Lower leg skin (tissue), 4 donors: ENCODE results near the gene MEP1A. TPM values are rescaled to one million over a fixed set of nuclear protein-coding genes. Genes with fewer than 3 reads are reported as not detected.

Experiments used
- DNase-seq, 2 donors: peaks; one replicate each; pipeline ENCODE4 v3.0.0-alpha.2; 2019; ENCODE audit warnings: low spot score in 2 of 2
- H3K4me3 ChIP-seq: fragments of 200-600 bp; sonication (generic); 2 replicates; pipeline ENCODE4 v1.5.1; 2017; ENCODE audit warnings: mild to moderate bottlenecking, low read depth; ENCODE audit not compliant: poor library complexity, severe bottlenecking
- POLR2A ChIP-seq, 2 donors: fragments of 450-650 bp; IDR thresholded peaks; one replicate each; pipeline ENCODE4 v1.6.1; 2016 to 2017; ENCODE audit warnings: antibody characterized with exemption in 2 of 2, mild to moderate bottlenecking in 1 of 2, moderate library complexity in 1 of 2
- WGBS, 2 donors: methylation state at CpG; one replicate each; pipeline ENCODE4 v1.1.5; 2018; 5-methylcytosine and 5-hydroxymethylcytosine counted together
- intact Hi-C: fragments of 100-400 bp; cut with DNase I; formaldehyde crosslinking; loops from one replicate; pipeline ENCODE4 v1.15.0; 2023; ENCODE audit warnings: low total_unique reads
- total RNA-seq, 4 donors: library from RNA; depleted of rRNA; stranded (reverse); fragments of >200 nt; gene quantifications; one replicate each; pipeline ENCODE4 v1.1.0, GENCODE V29; 2016
- TF ChIP-seq, protein P1 (sequence below), 3 donors: fragments of 450-650 bp; IDR thresholded peaks; one replicate each; pipeline ENCODE4 v1.5.1; 2016; ENCODE audit warnings: antibody characterized with exemption in 3 of 3, mild to moderate bottlenecking in 3 of 3, moderate library complexity in 2 of 3

The MEP1A gene
- total RNA-seq, 4 donors from 2014 or later, result not detected

DNA sequence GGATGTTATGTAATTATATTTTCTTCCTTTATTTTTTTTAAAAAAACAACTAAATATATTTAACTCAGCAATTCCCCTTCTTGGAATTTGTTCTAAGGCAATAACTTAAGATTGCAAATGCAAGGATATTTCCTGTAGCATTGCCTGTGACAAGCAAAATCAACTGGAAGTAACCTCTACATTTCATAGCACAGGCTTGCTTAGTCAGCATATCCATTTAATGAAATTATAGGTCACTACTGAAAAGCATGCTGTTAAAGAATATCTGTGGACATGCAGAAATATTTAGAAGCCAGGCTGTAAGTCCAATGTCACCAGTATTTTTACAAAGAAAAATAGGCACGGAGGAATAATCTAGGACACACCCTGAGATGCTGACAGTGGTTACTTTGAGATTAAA lies 8.7 kb upstream of the MEP1A start:
- H3K4me3 ChIP-seq, result no peak overlapping the region
- intact Hi-C loops, result no loop called here
- TF ChIP-seq, protein P1, sequence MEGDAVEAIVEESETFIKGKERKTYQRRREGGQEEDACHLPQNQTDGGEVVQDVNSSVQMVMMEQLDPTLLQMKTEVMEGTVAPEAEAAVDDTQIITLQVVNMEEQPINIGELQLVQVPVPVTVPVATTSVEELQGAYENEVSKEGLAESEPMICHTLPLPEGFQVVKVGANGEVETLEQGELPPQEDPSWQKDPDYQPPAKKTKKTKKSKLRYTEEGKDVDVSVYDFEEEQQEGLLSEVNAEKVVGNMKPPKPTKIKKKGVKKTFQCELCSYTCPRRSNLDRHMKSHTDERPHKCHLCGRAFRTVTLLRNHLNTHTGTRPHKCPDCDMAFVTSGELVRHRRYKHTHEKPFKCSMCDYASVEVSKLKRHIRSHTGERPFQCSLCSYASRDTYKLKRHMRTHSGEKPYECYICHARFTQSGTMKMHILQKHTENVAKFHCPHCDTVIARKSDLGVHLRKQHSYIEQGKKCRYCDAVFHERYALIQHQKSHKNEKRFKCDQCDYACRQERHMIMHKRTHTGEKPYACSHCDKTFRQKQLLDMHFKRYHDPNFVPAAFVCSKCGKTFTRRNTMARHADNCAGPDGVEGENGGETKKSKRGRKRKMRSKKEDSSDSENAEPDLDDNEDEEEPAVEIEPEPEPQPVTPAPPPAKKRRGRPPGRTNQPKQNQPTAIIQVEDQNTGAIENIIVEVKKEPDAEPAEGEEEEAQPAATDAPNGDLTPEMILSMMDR (IDR thresholded peaks at IDR 0.05), result no peak
- no peak for TF ChIP-seq POLR2A (IDR thresholded peaks at IDR 0.05)
- DNase-seq, result no peak
- WGBS, 2 donors, result 85 to 86% methylated on average over 1 of the region's 1 CpG

DNA sequence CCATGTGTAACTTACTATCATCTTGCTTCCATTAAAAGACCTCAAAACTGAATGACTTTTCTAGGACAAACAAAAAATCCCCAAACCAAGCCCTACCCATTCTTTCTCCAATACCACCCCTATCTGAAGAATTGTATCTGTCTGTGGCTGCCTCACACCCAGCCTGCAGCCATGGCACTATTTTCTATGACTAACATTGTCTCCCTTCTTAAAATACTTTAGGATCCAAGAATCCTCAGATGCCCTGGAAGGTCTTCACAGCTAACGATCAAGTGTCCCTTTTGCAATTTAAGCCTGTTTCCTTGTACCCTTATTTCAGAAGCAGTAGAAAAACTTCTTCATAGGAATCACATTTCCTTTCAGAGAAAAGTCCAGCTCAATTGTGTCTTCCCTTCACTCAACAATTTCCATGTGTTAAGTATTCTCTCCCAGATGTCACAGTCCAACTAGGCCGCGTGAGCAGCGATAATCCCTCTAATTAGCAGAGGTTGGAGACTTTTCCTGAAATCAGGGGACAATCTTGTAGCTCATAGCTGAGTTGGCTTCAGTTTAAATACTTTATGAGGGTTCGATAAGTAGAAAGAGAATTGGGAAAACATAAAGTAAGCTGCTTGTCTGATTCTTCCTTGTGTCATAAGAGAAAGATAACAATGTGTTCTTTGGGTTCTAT lies 5.2 kb upstream of the MEP1A start:
- intact Hi-C loops, result loop anchor here (5.0 kb wide), 1 partner anchor 371 kb away; no protein-coding TSS in a partner anchor
- no peak for TF ChIP-seq POLR2A (IDR thresholded peaks at IDR 0.05)
- TF ChIP-seq, protein P1 (IDR thresholded peaks at IDR 0.05), result no peak
- no peak for DNase-seq
- WGBS, 2 donors, result 78 to 81% methylated on average over 5 of the region's 5 CpGs
- H3K4me3 ChIP-seq, result no peak overlapping the region

DNA sequence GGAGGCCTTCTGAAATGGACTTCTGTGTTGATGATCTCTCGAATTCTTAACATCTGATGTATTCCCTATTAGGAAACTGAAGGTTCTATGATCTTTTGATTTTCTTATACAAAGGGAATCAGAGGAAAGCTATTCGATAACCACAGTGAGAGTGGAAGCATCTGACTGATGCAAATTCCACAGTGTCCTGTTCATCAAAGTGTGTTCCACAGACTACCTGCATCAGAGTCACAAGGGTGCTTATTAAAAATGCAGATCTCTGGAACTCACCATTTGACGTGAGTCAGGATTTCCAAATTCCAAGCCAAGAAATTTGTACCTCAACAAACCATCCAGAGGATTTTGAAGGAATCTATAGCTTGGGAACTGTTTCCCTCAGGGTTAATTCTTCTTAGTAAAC lies 4.4 kb upstream of the MEP1A start:
- no peak for TF ChIP-seq POLR2A (IDR thresholded peaks at IDR 0.05)
- TF ChIP-seq, protein P1 (IDR thresholded peaks at IDR 0.05), result no peak
- WGBS, 2 donors, result 83 to 91% methylated on average over 3 of the region's 3 CpGs
- no peak overlapping the region for H3K4me3 ChIP-seq
- intact Hi-C loops, result loop anchor here (5.0 kb wide), 1 partner anchor 371 kb away; no protein-coding TSS in a partner anchor
- no peak for DNase-seq

DNA sequence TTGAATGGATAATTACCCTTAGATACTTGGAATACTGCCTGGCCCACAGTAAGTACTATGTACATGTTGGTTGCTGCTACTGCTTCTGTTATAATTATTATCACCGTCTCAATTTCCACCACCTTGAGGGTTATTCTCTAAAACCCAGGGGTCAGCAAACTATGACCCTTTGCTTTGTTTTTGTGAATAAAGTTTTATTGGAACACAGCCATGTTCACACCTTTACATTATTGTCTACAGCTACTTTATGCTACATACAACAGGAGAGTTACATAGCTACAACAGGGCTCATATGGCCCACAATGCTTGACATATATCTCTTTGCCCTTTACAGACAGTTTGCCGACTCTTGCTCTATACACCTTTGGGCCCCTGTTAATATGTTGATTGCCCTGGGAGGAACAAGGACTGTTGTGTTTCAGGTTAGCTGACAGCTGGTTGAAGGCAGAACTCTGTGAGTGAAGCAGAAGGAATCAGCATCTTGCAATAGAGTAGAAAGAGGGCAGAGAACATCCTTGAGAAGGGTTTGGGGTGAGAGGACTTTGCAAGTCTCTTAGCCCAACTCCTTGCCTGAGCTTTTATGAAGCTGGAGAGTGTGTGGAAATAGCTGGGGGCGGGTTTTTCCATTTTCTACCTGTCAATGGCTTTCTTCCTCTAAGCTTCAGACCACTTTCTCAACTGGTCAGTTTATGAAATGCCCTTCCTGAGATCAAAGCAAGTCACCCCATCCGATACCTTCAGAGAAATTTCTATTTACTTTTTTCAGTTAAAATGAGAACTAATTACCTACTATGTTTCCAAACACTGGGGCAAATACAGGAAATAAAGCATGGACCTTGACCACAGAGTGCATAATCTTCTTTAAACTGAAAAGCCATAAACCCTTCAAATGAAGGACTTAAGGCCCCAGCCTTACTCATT lies 3.5 kb upstream of the MEP1A start:
- no peak overlapping the region for H3K4me3 ChIP-seq
- 79 to 94% methylated on average over 4 of the region's 4 CpGs for WGBS, 2 donors
- DNase-seq, result no peak
- TF ChIP-seq POLR2A (IDR thresholded peaks at IDR 0.05), result no peak
- TF ChIP-seq, protein P1 (IDR thresholded peaks at IDR 0.05), result no peak
- intact Hi-C loops, result loop anchor here (5.0 kb wide), 1 partner anchor 372 kb away; no protein-coding TSS in a partner anchor

DNA sequence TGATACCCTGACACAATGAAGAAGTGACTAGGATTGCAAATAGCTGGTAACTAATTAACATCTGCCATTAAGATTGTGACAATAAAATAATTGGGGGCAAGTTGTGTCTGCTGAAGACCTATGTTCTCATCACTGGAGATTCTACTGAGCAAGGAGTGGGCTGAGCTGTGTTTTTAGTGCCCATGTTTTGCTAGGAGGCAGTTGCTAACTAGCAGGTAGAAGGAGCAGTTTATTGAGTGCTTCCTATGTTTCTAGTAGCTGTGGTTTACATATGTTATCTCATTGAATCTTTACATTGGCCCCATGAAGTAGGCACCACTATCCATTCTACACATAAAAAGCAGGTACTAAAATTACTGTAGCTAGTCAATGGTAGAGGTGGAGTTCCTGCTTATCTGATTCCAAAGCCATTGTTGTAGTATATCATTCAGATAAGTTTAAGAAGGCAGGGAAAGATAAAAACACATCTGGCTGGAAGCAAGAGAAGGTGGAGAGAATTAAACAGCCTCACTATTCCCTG lies 2.8 kb upstream of the MEP1A start:
- intact Hi-C loops, result no loop called here
- DNase-seq, result no peak
- TF ChIP-seq, protein P1 (IDR thresholded peaks at IDR 0.05), result no peak
- TF ChIP-seq POLR2A (IDR thresholded peaks at IDR 0.05), result no peak
- H3K4me3 ChIP-seq, result no peak overlapping the region
